Transverse colon (tissue), 4 donors: Measurements from ENCODE around the gene EHMT1. TPM values are rescaled to one million over a fixed set of nuclear protein-coding genes. Genes with fewer than 3 reads are reported as not detected.

Experiments used
- DNase-seq: peaks from one replicate; pipeline ENCODE4 v3.0.0-alpha.2; 2019
- H3K27ac ChIP-seq, 4 donors: fragments of 200-600 bp; sonication (generic); 2 replicates each; pipeline ENCODE4 v1.5.1; 2016 to 2018; ENCODE audit warnings: inconsistent platforms in 4 of 4
- H3K27me3 ChIP-seq: fragments of 200-600 bp; sonication (generic); 2 replicates; pipeline ENCODE4 v1.5.1; 2017; ENCODE audit warnings: inconsistent platforms
- H3K36me3 ChIP-seq, 4 donors: fragments of 200-600 bp; sonication (generic); 2 replicates each; pipeline ENCODE4 v1.5.1; 2017 to 2019; ENCODE audit warnings: inconsistent platforms in 4 of 4
- H3K4me1 ChIP-seq, 4 donors: fragments of 200-600 bp; sonication (generic); 2 replicates each; pipeline ENCODE4 v1.5.1; 2017 to 2020; ENCODE audit warnings: inconsistent platforms in 4 of 4
- H3K4me3 ChIP-seq, 4 donors: fragments of 200-600 bp; sonication (generic); 1 replicate in 1 of 4; 2 replicates in 3 of 4; pipeline versions ENCODE4 v1.5.1 to v1.6.1; 2017 to 2019; ENCODE audit warnings: inconsistent platforms in 4 of 4
- H3K9me3 ChIP-seq, 2 donors: fragments of 200-600 bp; sonication (generic); 2 replicates each; pipeline ENCODE4 v1.5.1; 2017 to 2019; ENCODE audit warnings: inconsistent platforms in 2 of 2
- EP300 ChIP-seq: sonication (generic); formaldehyde crosslinking; IDR thresholded peaks from one replicate; pipeline ENCODE4 v1.6.1; 2017; ENCODE audit warnings: antibody characterized with exemption, low read depth
- POLR2A ChIP-seq: fragments of 450-650 bp; IDR thresholded peaks from one replicate; pipeline ENCODE4 v1.6.1; 2016; ENCODE audit warnings: antibody characterized with exemption, mild to moderate bottlenecking, moderate library complexity
- POLR2AphosphoS5 ChIP-seq, 3 donors: sonication (generic); formaldehyde crosslinking; IDR thresholded peaks; one replicate each; pipeline ENCODE4 v1.6.1; 2016; ENCODE audit warnings: antibody characterized with exemption in 3 of 3
- WGBS, 2 donors: methylation state at CpG; one replicate each; pipeline ENCODE4 v1.1.5; 2018; ENCODE audit warnings: low coverage in 1 of 2; 5-methylcytosine and 5-hydroxymethylcytosine counted together
- in situ Hi-C, 4 donors: fragments of 200-750 bp; cut with MboI; loops; one replicate each; pipeline versions ENCODE4 v1.15.0 to v1.15.1; 2017; ENCODE audit warnings: low sequenced_read_pairs in 3 of 4, low pct_ligation_motif_present in 1 of 4, low pct_unique_long_range_greater_than_20kb in 1 of 4
- intact Hi-C: fragments of 100-400 bp; cut with DNase I; formaldehyde crosslinking; loops from one replicate; pipeline ENCODE4 v1.15.1; 2023; ENCODE audit warnings: low total_unique reads
- total RNA-seq, 4 donors: library from RNA; depleted of rRNA; stranded (reverse); fragments of >200 nt; gene quantifications; one replicate each; pipeline ENCODE4 v1.1.0, GENCODE V29; 2016
- TF ChIP-seq, protein P1 (sequence below), 5 experiments: fragments of 200-600 bp in 3 of 5; fragments of 450-650 bp in 2 of 5; sonication (generic) in 3 of 5; IDR thresholded peaks; 1 replicate in 2 of 5; 2 replicates in 3 of 5; pipeline ENCODE4 v1.5.1; 2016 to 2017; ENCODE audit warnings: antibody characterized with exemption in 5 of 5, inconsistent platforms in 3 of 5, mild to moderate bottlenecking in 2 of 5, moderate library complexity in 1 of 5

Gene EHMT1
- total RNA-seq, 4 donors from 2014 or later = 93.8 to 184 (median 139) TPM

DNA sequence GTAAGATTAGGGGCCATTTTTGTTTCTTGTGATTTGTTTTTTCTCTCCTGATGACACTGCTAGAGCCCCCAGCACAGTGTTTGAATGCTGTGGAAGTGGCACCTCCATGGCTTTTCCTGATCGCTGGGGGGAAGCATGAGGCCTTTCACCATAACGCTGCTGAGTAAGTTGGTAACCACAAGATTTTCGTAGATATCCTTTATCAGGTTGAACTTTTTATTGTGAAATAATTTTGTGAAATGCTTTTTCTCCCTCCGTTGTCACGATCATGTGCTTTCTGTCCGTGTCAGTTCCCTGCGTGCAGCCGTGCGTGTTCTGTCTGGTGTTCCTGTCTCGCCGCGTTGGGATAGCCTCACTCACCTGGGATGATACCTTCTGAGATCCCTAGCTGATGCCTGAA, 59.4 kb downstream of the EHMT1 start:
- in situ Hi-C loops = no loop called here
- WGBS, 2 donors = 89 to 96% methylated on average over 11 to 12 of the region's 12 CpGs

GRCh38 chr9:137679249-137679648, 60.4 kb downstream of the EHMT1 start:
- WGBS, 2 donors = 33 to 40% methylated on average over 3 to 6 of the region's 6 CpGs
- no peaks in the 10 kb centered on the region for H3K27me3 ChIP-seq
- intact Hi-C loops = no loop called here
- no peak overlapping the region for H3K4me3 ChIP-seq
- no peaks in the 10 kb centered on the region for H3K9me3 ChIP-seq
- no peak for DNase-seq
- peaks cover 3 to 34% (median 24%) of the 10 kb centered on the region in 4 donors for H3K4me1 ChIP-seq
- H3K27ac ChIP-seq = peak overlapping the region in 2 of 4 donors; percentile 7 to 31
- no peak for TF ChIP-seq POLR2A
- TF ChIP-seq, protein P1, sequence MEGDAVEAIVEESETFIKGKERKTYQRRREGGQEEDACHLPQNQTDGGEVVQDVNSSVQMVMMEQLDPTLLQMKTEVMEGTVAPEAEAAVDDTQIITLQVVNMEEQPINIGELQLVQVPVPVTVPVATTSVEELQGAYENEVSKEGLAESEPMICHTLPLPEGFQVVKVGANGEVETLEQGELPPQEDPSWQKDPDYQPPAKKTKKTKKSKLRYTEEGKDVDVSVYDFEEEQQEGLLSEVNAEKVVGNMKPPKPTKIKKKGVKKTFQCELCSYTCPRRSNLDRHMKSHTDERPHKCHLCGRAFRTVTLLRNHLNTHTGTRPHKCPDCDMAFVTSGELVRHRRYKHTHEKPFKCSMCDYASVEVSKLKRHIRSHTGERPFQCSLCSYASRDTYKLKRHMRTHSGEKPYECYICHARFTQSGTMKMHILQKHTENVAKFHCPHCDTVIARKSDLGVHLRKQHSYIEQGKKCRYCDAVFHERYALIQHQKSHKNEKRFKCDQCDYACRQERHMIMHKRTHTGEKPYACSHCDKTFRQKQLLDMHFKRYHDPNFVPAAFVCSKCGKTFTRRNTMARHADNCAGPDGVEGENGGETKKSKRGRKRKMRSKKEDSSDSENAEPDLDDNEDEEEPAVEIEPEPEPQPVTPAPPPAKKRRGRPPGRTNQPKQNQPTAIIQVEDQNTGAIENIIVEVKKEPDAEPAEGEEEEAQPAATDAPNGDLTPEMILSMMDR (IDR thresholded peaks at IDR 0.05) = no peak
- no peak for TF ChIP-seq POLR2AphosphoS5 (IDR thresholded peaks at IDR 0.05)
- no peak for TF ChIP-seq EP300
- no peaks in the 10 kb centered on the region for H3K36me3 ChIP-seq
- in situ Hi-C loops = no loop called here

More for the DNA sequence above, 59.4 kb downstream of the EHMT1 start:
- no peak for TF ChIP-seq EP300
- no peak for TF ChIP-seq POLR2AphosphoS5 (IDR thresholded peaks at IDR 0.05)
- TF ChIP-seq, protein P1 (IDR thresholded peaks at IDR 0.05) = no peak
- no peak for TF ChIP-seq POLR2A
- Histone ChIP-seq H3K4me1 (peaks cover 5 to 45% (median 29%) of the 10 kb centered on the region in 4 donors), H3K27ac (no peak overlapping the region), H3K4me3 (no peak overlapping the region), H3K9me3 (no peaks in the 10 kb centered on the region), H3K36me3 (no peaks in the 10 kb centered on the region), H3K27me3 (no peaks in the 10 kb centered on the region)
- intact Hi-C loops = no loop called here
- DNase-seq = no peak

DNA sequence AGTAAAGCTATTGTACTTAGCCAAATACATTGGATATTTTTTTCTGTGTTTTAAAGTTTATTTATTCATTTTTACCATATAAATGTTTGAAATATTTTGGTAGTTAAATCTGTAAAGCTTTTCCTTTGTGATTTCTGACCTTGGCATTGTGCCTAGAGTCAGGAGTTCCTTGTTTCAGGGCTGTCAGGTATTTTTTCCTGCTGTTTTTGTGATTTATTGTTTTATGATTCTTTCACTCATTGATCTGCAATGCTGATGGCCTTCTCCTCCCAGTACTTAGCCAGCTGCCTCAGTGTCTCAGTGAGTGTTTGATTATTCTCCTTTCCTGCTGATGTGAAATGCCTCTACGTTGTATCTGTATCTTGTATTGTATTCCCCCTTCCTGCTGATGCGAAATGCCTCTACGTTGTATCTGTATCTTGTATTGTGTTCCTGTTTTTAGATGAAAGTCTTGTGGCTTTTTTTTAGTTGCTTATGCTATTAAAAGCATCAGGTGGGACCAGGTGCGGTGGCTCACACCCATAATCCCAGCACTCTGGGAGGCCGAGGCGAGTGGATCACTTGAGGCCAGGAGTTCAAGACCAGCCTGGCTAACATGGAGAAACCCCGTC, 61.0 kb downstream of the EHMT1 start:
- Histone ChIP-seq H3K27me3 (no peaks in the 10 kb centered on the region), H3K4me1 (peaks cover 3 to 29% (median 21%) of the 10 kb centered on the region in 4 donors), H3K36me3 (no peaks in the 10 kb centered on the region), H3K27ac (peak overlapping the region in 2 of 4 donors; percentile 7 to 31), H3K9me3 (no peaks in the 10 kb centered on the region), H3K4me3 (no peak overlapping the region)
- intact Hi-C loops = no loop called here
- in situ Hi-C loops = no loop called here
- TF ChIP-seq POLR2AphosphoS5 (IDR thresholded peaks at IDR 0.05) (no peak), EP300 (no peak), POLR2A (no peak)
- TF ChIP-seq, protein P1 (IDR thresholded peaks at IDR 0.05) = no peak
- no peak for DNase-seq
- WGBS, 2 donors = 35 to 54% methylated on average over 3 to 7 of the region's 7 CpGs

DNA sequence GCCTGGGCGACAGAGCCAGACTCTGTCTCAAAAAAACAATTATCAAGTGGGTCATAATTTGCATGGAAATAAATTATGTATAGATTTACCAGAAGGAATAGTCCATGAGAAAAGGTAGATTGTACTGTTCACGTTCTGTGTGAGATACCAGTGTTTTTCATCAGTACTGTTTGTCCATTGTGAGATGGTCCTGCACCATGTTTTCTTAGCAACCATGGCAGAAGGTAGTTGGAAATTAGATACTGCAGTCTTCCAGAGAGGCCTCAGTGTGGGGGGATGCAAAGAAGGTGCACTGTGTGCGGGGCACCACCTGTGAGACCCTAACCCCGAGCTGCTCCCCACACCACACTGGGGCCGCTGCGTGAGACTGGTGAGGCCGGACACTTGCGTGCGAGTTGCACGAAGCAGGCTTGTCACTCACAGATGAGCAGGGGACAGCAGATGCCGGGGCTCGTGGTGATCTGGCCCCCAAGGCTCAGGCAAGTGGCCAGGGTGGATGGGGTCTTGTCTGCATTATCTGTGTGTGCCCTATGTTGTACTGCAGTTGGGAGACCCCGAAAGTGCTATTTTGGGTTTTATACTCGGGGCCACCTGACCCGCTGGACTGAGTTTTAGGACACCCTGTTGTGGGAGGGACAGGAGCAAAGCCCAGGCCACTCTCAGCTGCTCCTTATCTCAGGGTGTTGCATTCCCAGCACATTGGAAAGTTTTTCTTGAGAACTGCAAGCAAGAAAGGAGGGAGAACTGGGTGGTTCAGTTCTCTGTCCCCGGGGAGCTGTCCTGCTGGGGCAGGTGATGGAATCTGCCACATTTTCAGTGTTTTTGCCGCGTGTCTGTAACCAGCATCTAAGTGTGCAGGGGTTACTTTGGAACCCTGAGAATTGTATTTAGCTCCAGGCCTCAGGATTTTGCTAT, 61.9 kb downstream of the EHMT1 start:
- WGBS, 2 donors = 87% methylated on average over 17 of the region's 18 CpGs; no CpG with 5 or more reads in 1 of the 2 donors
- no peak for DNase-seq
- Histone ChIP-seq H3K4me1 (peaks cover 3 to 27% (median 19%) of the 10 kb centered on the region in 4 donors), H3K36me3 (no peaks in the 10 kb centered on the region), H3K9me3 (no peaks in the 10 kb centered on the region), H3K27me3 (no peaks in the 10 kb centered on the region), H3K27ac (no peak overlapping the region), H3K4me3 (no peak overlapping the region)
- intact Hi-C loops = no loop called here
- TF ChIP-seq POLR2A (no peak), POLR2AphosphoS5 (IDR thresholded peaks at IDR 0.05) (no peak), EP300 (no peak)
- TF ChIP-seq, protein P1 (IDR thresholded peaks at IDR 0.05) = no peak
- in situ Hi-C loops = no loop called here
